CD14-positive monocyte (primary cell): Measurements from ENCODE around the gene SLC66A3. TPM values are rescaled to one million over a fixed set of nuclear protein-coding genes. Genes with fewer than 3 reads are reported as not detected.

Experiments
- DNase-seq, 3 donors: peaks; one replicate each; pipeline ENCODE4 v3.0.0-alpha.2; 2011 to 2022
- H2AFZ ChIP-seq: 2 replicates; pipeline ENCODE4 v1.6.0; 2012; ENCODE audit warnings: mild to moderate bottlenecking, low read depth, low read length, inconsistent platforms; ENCODE audit not compliant: insufficient read depth, poor library complexity, severe bottlenecking
- H3K27ac ChIP-seq, 2 donors: 1 replicate in 1 of 2; 2 replicates in 1 of 2; pipeline ENCODE4 v1.5.1; 2012 to 2013; ENCODE audit warnings: low read length in 2 of 2, control low read depth in 1 of 2, inconsistent platforms in 1 of 2, low read depth in 1 of 2, mild to moderate bottlenecking in 1 of 2
- H3K27me3 ChIP-seq, 2 donors: one replicate each; pipeline versions ENCODE4 v1.6.0 to v1.6.1; 2011 to 2013; ENCODE audit warnings: low read length in 2 of 2; ENCODE audit not compliant: control insufficient read depth in 2 of 2, insufficient read depth in 2 of 2
- H3K36me3 ChIP-seq, 2 donors: replicated peaks in 1 of 2; 1 replicate in 1 of 2; 2 replicates in 1 of 2; pipeline versions ENCODE4 v1.5.1 to v1.6.1; 2012 to 2013; ENCODE audit warnings: low read length in 2 of 2, control low read depth in 1 of 2, inconsistent platforms in 1 of 2, mild to moderate bottlenecking in 1 of 2; ENCODE audit not compliant: insufficient read depth in 2 of 2, control insufficient read depth in 1 of 2
- H3K4me1 ChIP-seq, 2 donors: 1 replicate in 1 of 2; 2 replicates in 1 of 2; pipeline versions ENCODE4 v1.5.1 to v1.6.1; 2012 to 2013; ENCODE audit warnings: low read length in 2 of 2, control low read depth in 1 of 2, inconsistent platforms in 1 of 2, mild to moderate bottlenecking in 1 of 2, moderate library complexity in 1 of 2; ENCODE audit not compliant: insufficient read depth in 2 of 2, control insufficient read depth in 1 of 2
- H3K4me2 ChIP-seq: replicated peaks from 2 replicates; pipeline ENCODE3; 2012; ENCODE audit warnings: low read length, moderate library complexity, mild to moderate bottlenecking; ENCODE audit not compliant: poor library complexity, severe bottlenecking; ENCODE audit errors: extremely low read depth
- H3K4me3 ChIP-seq, 3 experiments: fragments of 200-600 bp in 1 of 3; sonication (generic) in 1 of 3; replicated peaks in 1 of 3; 1 replicate in 2 of 3; 2 replicates in 1 of 3; pipeline ENCODE4 v1.5.1; 2011 to 2013; ENCODE audit warnings: low read length in 3 of 3, mild to moderate bottlenecking in 3 of 3, control low read depth in 2 of 3, low read depth in 2 of 3, inconsistent platforms in 1 of 3, moderate library complexity in 1 of 3
- H3K79me2 ChIP-seq: 2 replicates; pipeline ENCODE4 v1.6.0; 2012; ENCODE audit warnings: mild to moderate bottlenecking, control low read depth, inconsistent platforms, low read length, moderate library complexity; ENCODE audit not compliant: insufficient read depth
- H3K9ac ChIP-seq: 2 replicates; pipeline ENCODE4 v1.6.0; 2017; ENCODE audit warnings: low read length, mild to moderate bottlenecking; ENCODE audit not compliant: insufficient read depth, poor library complexity, severe bottlenecking
- H3K9me3 ChIP-seq, 2 donors: replicated peaks in 1 of 2; 1 replicate in 1 of 2; 2 replicates in 1 of 2; pipeline versions ENCODE4 v1.5.1 to v1.6.1; 2012 to 2013; ENCODE audit warnings: low read length in 2 of 2, control low read depth in 1 of 2; ENCODE audit not compliant: control insufficient read depth in 1 of 2, insufficient read depth in 1 of 2
- H4K20me1 ChIP-seq: 2 replicates; pipeline ENCODE4 v1.6.0; 2012; ENCODE audit warnings: mild to moderate bottlenecking, low read length, control low read depth, moderate library complexity; ENCODE audit not compliant: insufficient read depth
- H3K27ac Mint-ChIP-seq, 7 donors: one replicate each; pipeline ENCODE4 v1.8.0; 2020; ENCODE audit warnings: mild to moderate bottlenecking in 7 of 7, mixed read lengths in 7 of 7, moderate library complexity in 6 of 7, inconsistent platforms in 2 of 7
- H3K27me3 Mint-ChIP-seq, 3 donors: one replicate each; pipeline ENCODE4 v1.8.0; 2021 to 2022; ENCODE audit warnings: low read depth in 3 of 3, mild to moderate bottlenecking in 3 of 3, mixed read lengths in 3 of 3, moderate library complexity in 3 of 3, inconsistent platforms in 1 of 3
- H3K36me3 Mint-ChIP-seq, 2 donors: one replicate each; pipeline ENCODE4 v1.8.0; 2020; ENCODE audit warnings: mixed read lengths in 2 of 2, inconsistent platforms in 1 of 2, mild to moderate bottlenecking in 1 of 2
- H3K4me1 Mint-ChIP-seq: one replicate; pipeline ENCODE4 v1.8.0; 2020; ENCODE audit warnings: mild to moderate bottlenecking, mixed read lengths
- H3K4me3 Mint-ChIP-seq, 2 donors: one replicate each; pipeline ENCODE4 v1.8.0; 2020; ENCODE audit warnings: mild to moderate bottlenecking in 2 of 2, mixed read lengths in 2 of 2, moderate library complexity in 1 of 2
- H3K9me3 Mint-ChIP-seq, 7 donors: one replicate each; pipeline ENCODE4 v1.8.0; 2020 to 2022; ENCODE audit warnings: mixed read lengths in 7 of 7, mild to moderate bottlenecking in 6 of 7, moderate library complexity in 6 of 7, inconsistent platforms in 2 of 7
- CTCF ChIP-seq: fragments of 200-600 bp; IDR thresholded peaks from one replicate; pipeline ENCODE4 v1.8.0; 2022; ENCODE audit warnings: antibody characterized with exemption, mild to moderate bottlenecking
- WGBS: methylation state at CpG from one replicate; pipeline ENCODE4 v1.1.5; 2013; ENCODE audit warnings: missing lambda C conversion rate; ENCODE audit not compliant: insufficient coverage; 5-methylcytosine and 5-hydroxymethylcytosine counted together
- intact Hi-C, 2 donors: fragments of 100-400 bp; cut with micrococcal nuclease; formaldehyde crosslinking; loops; one replicate each; pipeline versions ENCODE4 v1.15.0 to v1.15.1; 2023
- polyA plus RNA-seq, 3 donors: library from polyadenylated mRNA; depleted of rRNA in 1 of 3; unstranded in 2 of 3; stranded (reverse) in 1 of 3; fragments of 300-500 nt in 2 of 3; fragments of >200 nt in 1 of 3; fragmentation: Illumina TruSeq in 2 of 3; gene quantifications; 1 replicate in 2 of 3; 2 replicates in 1 of 3; pipeline ENCODE4 v1.2.3, GENCODE V29; 2012 to 2021

Gene SLC66A3
- polyA plus RNA-seq, 3 donors: 51.8 to 188 (median 169) TPM

- Histone ChIP-seq H2AFZ (no peak overlapping the region), H4K20me1 (no peaks in the 10 kb centered on the region), H3K9ac (no peak overlapping the region), H3K4me1 (peaks cover 12 to 16% of the 10 kb centered on the region in 2 donors), H3K4me2 (no peak overlapping the region), H3K27me3 (no peaks in the 10 kb centered on the region), H3K27ac (no peak overlapping the region), H3K4me3 (no peak overlapping the region), H3K79me2 (no peaks in the 10 kb centered on the region), H3K9me3 (peaks cover 0 to 9% of the 10 kb centered on the region in 2 donors), H3K36me3 (no peaks in the 10 kb centered on the region)
- peaks cover 5 to 8% (median 7%) of the 10 kb centered on the region in 7 donors for H3K9me3 Mint-ChIP-seq
- DNase-seq: no peak
- peaks cover 0 to 5% of the 10 kb centered on the region in 2 donors for H3K36me3 Mint-ChIP-seq
- no peak overlapping the region for H3K4me3 Mint-ChIP-seq
- WGBS: 100% methylated on average over 1 of the region's 4 CpGs
- peaks cover 7 to 22% (median 9%) of the 10 kb centered on the region in 3 donors for H3K27me3 Mint-ChIP-seq
- peaks cover 8% of the 10 kb centered on the region for H3K4me1 Mint-ChIP-seq
- TF ChIP-seq CTCF: no peak
- no peak overlapping the region for H3K27ac Mint-ChIP-seq
- intact Hi-C loops: no loop called here
These were observed 13.9 kb upstream of the SLC66A3 start for GRCh38 chr2:11141319-11141718.

- Histone ChIP-seq H3K4me2 (no peak overlapping the region), H3K4me3 (no peak overlapping the region), H3K9me3 (peaks cover 0 to 15% of the 10 kb centered on the region in 2 donors), H3K4me1 (peaks cover 12 to 21% of the 10 kb centered on the region in 2 donors), H3K27ac (no peak overlapping the region), H2AFZ (no peak overlapping the region), H3K36me3 (no peaks in the 10 kb centered on the region), H3K79me2 (no peaks in the 10 kb centered on the region), H3K9ac (no peak overlapping the region), H3K27me3 (no peaks in the 10 kb centered on the region), H4K20me1 (no peaks in the 10 kb centered on the region)
- Mint-ChIP-seq H3K4me3 (no peak overlapping the region), H3K36me3 (peaks cover 0 to 5% of the 10 kb centered on the region in 2 donors), H3K27ac (peak overlapping the region in 1 of 7 donors; percentile 61), H3K27me3 (peaks cover 7 to 18% (median 8%) of the 10 kb centered on the region in 3 donors), H3K9me3 (peaks cover 5 to 13% (median 8%) of the 10 kb centered on the region in 7 donors), H3K4me1 (peaks cover 11% of the 10 kb centered on the region)
- intact Hi-C loops: no loop called here
- no peak for DNase-seq
- 76% methylated on average over 3 of the region's 3 CpGs for WGBS
- no peak for TF ChIP-seq CTCF
These were observed 12.9 kb upstream of the SLC66A3 start for GRCh38 chr2:11142330-11142729.
